Trophoblast cell (in vitro differentiated cells and primary cell): ENCODE measurements around the gene LAMA3.

Experiments
- DNase-seq, 2 donors: peaks; one replicate each; pipeline ENCODE4 v3.0.0-alpha.2; 2016
- H2AFZ ChIP-seq: 2 replicates; pipeline ENCODE4 v1.6.1; 2013; ENCODE audit warnings: low read length, moderate library complexity, mild to moderate bottlenecking; ENCODE audit not compliant: insufficient read depth, poor library complexity
- H2AK5ac ChIP-seq: 2 replicates; pipeline ENCODE4 v1.6.1; 2013; ENCODE audit warnings: mild to moderate bottlenecking, low read length
- H2BK120ac ChIP-seq: 2 replicates; pipeline ENCODE4 v1.6.1; 2013; ENCODE audit warnings: low read length, mild to moderate bottlenecking, moderate library complexity; ENCODE audit not compliant: insufficient read depth, poor library complexity
- H2BK12ac ChIP-seq: 2 replicates; pipeline ENCODE4 v1.6.1; 2013; ENCODE audit warnings: mild to moderate bottlenecking, low read length, moderate library complexity
- H2BK5ac ChIP-seq: 2 replicates; pipeline ENCODE4 v1.6.1; 2013; ENCODE audit warnings: low read length, low read depth, moderate library complexity, mild to moderate bottlenecking; ENCODE audit not compliant: poor library complexity
- H3K14ac ChIP-seq: 2 replicates; pipeline ENCODE4 v1.6.1; 2013; ENCODE audit warnings: mild to moderate bottlenecking, low read length
- H3K18ac ChIP-seq: 2 replicates; pipeline ENCODE4 v1.6.1; 2013; ENCODE audit warnings: mild to moderate bottlenecking, low read length
- H3K23ac ChIP-seq: 2 replicates; pipeline ENCODE4 v1.6.1; 2013; ENCODE audit warnings: low read length
- H3K27ac ChIP-seq: 2 replicates; pipeline ENCODE4 v1.5.1; 2013; ENCODE audit warnings: low read depth, mild to moderate bottlenecking, inconsistent platforms, low read length, moderate library complexity
- H3K27me3 ChIP-seq: 2 replicates; pipeline ENCODE4 v1.6.1; 2013; ENCODE audit warnings: inconsistent platforms, mild to moderate bottlenecking, low read length, moderate library complexity; ENCODE audit not compliant: insufficient read depth
- H3K36me3 ChIP-seq, 2 experiments: 1 replicate in 1 of 2; 2 replicates in 1 of 2; pipeline ENCODE4 v1.6.1; 2013; ENCODE audit warnings: low read length in 2 of 2, mild to moderate bottlenecking in 2 of 2, moderate library complexity in 1 of 2; ENCODE audit not compliant: insufficient read depth in 2 of 2, control insufficient read depth in 1 of 2
- H3K4ac ChIP-seq: 2 replicates; pipeline ENCODE4 v1.6.1; 2013; ENCODE audit warnings: low read depth, mild to moderate bottlenecking, low read length, moderate library complexity
- H3K4me1 ChIP-seq, 2 experiments: 1 replicate in 1 of 2; 2 replicates in 1 of 2; pipeline ENCODE4 v1.6.1; 2013; ENCODE audit warnings: low read length in 2 of 2, mild to moderate bottlenecking in 2 of 2, moderate library complexity in 1 of 2; ENCODE audit not compliant: insufficient read depth in 2 of 2, control insufficient read depth in 1 of 2
- H3K4me2 ChIP-seq: 2 replicates; pipeline ENCODE4 v1.6.1; 2013; ENCODE audit warnings: inconsistent platforms, mild to moderate bottlenecking, low read length, moderate library complexity
- H3K4me3 ChIP-seq: 2 replicates; pipeline ENCODE4 v1.5.1; 2013; ENCODE audit warnings: mild to moderate bottlenecking, low read depth, low read length, inconsistent platforms
- H3K79me1 ChIP-seq: one replicate; pipeline ENCODE4 v1.6.1; 2013; ENCODE audit warnings: low read length
- H3K79me2 ChIP-seq: 2 replicates; pipeline ENCODE4 v1.6.1; 2013; ENCODE audit warnings: low read length, mild to moderate bottlenecking; ENCODE audit not compliant: control insufficient read depth, insufficient read depth, poor library complexity
- H3K9ac ChIP-seq: 2 replicates; pipeline ENCODE4 v1.6.1; 2013; ENCODE audit warnings: mild to moderate bottlenecking, low read length
- H3K9me3 ChIP-seq: 2 replicates; pipeline ENCODE4 v1.6.1; 2013; ENCODE audit warnings: low read depth, mild to moderate bottlenecking, control low read depth, inconsistent platforms, low read length; ENCODE audit not compliant: insufficient read depth
- H4K12ac ChIP-seq: 2 replicates; pipeline ENCODE4 v1.6.1; 2013; ENCODE audit warnings: low read depth, mild to moderate bottlenecking, low read length, moderate library complexity
- H4K8ac ChIP-seq: 2 replicates; pipeline ENCODE4 v1.6.1; 2013; ENCODE audit warnings: low read depth, mild to moderate bottlenecking, low read length, moderate library complexity
- H4K91ac ChIP-seq: one replicate; pipeline ENCODE4 v1.6.1; 2013; ENCODE audit warnings: low read depth, mild to moderate bottlenecking, low read length, moderate library complexity
- WGBS: extraction: QIAGEN DNeasy Blood & Tissue Kit; methylation state at CpG from one replicate; pipeline ENCODE4 v1.1.7; 2013; ENCODE audit warnings: missing lambda C conversion rate; ENCODE audit not compliant: insufficient read length, insufficient coverage; ENCODE audit errors: extremely low coverage; 5-methylcytosine and 5-hydroxymethylcytosine counted together

LAMA3 gene

DNA sequence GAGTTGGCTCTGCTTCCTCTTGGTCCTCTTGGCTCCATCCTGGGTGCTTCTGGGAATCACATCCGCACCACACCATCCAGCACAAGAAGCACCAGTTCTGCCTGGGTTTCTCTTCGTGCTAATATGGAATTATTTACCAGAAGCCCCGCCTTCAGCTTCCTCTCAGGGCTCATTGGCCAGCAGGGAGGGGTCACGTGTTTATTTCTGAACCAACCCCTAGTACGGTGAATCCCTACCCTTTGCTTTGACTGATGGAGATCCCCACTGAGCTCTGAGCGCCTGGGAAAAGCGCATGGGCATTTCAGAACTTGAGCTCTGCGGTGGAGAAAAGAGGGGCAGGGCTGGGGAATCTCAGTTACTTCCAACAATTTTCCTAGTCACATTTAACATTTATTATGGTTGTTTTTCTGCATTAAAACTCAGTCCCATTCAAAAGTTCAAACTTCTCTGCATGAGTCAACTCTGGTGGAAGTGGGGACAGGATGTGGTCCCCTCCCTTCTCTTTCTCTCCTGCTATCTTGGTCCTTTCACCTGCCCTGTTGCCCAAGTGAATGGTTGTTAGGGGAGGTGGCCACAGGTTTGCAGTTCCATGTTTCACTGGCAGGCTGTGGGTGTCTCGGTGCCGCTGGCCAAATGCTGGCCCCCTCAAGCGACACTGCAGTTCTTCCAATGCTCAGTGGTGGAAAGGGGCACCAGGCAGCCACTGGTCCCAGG is 248.9 kb downstream of the LAMA3 start:
- no peak overlapping the region for H4K12ac ChIP-seq
- no peak overlapping the region for H2BK12ac ChIP-seq
- no peaks in the 10 kb centered on the region for H3K79me2 ChIP-seq
- H2BK5ac ChIP-seq, result no peak overlapping the region
- H3K23ac ChIP-seq, result no peak overlapping the region
- H2AFZ ChIP-seq, result no peak overlapping the region
- H3K4ac ChIP-seq, result no peak overlapping the region
- no peaks in the 10 kb centered on the region for H3K36me3 ChIP-seq
- no peak overlapping the region for H3K4me3 ChIP-seq
- H4K8ac ChIP-seq, result no peak overlapping the region
- H3K27ac ChIP-seq, result no peak overlapping the region
- peak in 1 of 2 donors; percentile 5 for DNase-seq
- H3K14ac ChIP-seq, result no peak overlapping the region
- no peak overlapping the region for H3K18ac ChIP-seq
- no peak overlapping the region for H2AK5ac ChIP-seq
- H3K79me1 ChIP-seq, result no peaks in the 10 kb centered on the region
- H3K4me2 ChIP-seq, result no peak overlapping the region
- no CpG with 5 or more reads among the region's 11 CpGs for WGBS
- H3K4me1 ChIP-seq, result no peaks in the 10 kb centered on the region
- peaks cover 2% of the 10 kb centered on the region for H3K27me3 ChIP-seq
- no peaks in the 10 kb centered on the region for H3K9me3 ChIP-seq
- H4K91ac ChIP-seq, result no peak overlapping the region
- H2BK120ac ChIP-seq, result no peak overlapping the region
- H3K9ac ChIP-seq, result no peak overlapping the region

DNA sequence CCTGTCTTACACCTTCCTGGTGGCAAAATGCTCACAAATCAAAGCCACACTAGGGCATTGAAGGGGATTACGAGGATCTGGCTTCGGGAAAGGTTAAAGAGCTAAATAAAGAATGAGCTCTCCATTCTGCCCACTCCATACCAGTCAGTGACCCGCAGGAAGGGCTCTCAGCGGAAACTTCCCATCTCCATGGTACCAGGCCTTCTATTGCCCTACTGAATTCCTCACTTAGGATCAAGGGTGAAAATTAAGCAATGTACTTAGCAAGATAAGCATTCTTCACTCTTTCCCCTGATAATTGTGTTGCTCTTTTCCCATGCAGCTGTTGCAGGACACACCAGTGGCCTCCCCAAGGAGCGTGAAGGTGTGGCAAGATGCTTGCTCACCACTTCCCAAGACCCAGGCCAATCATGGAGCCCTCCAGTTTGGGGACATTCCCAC is 249.7 kb downstream of the LAMA3 start:
- no peak overlapping the region for H3K4me2 ChIP-seq
- no peak overlapping the region for H4K91ac ChIP-seq
- no peak overlapping the region for H2BK120ac ChIP-seq
- H4K8ac ChIP-seq, result no peak overlapping the region
- H3K36me3 ChIP-seq, result no peaks in the 10 kb centered on the region
- H3K79me1 ChIP-seq, result no peaks in the 10 kb centered on the region
- peak in 1 of 2 donors; percentile 26 for DNase-seq
- H3K23ac ChIP-seq, result no peak overlapping the region
- no peak overlapping the region for H3K14ac ChIP-seq
- no peak overlapping the region for H3K4me3 ChIP-seq
- no peak overlapping the region for H2BK12ac ChIP-seq
- WGBS, result no CpG with 5 or more reads among the region's 5 CpGs
- no peak overlapping the region for H2AK5ac ChIP-seq
- H3K18ac ChIP-seq, result no peak overlapping the region
- no peaks in the 10 kb centered on the region for H3K4me1 ChIP-seq
- no peak overlapping the region for H2AFZ ChIP-seq
- no peak overlapping the region for H4K12ac ChIP-seq
- no peak overlapping the region for H3K9ac ChIP-seq
- no peak overlapping the region for H3K27ac ChIP-seq
- H3K9me3 ChIP-seq, result no peaks in the 10 kb centered on the region
- H3K27me3 ChIP-seq, result peaks cover 2% of the 10 kb centered on the region
- no peak overlapping the region for H3K4ac ChIP-seq
- H2BK5ac ChIP-seq, result no peak overlapping the region
- no peaks in the 10 kb centered on the region for H3K79me2 ChIP-seq

DNA sequence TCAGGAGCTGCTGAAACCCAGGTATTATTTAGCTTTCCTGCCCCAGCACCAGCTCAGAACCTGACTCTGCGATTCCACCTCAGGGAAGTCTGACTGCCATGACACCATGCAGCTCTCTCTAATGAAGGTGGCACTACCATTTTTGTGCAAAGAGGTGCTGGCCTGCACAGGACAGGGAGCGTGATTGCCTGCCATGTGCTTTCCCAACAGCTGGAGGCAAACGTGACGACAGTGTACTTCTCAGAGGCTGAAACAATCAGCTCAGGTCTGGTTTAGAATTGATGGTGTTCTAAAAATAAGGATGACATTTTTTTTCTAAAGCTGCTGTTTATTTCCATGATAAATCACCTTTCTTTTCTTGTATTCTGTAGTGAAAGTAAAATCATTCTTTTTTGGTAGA is 250.1 kb downstream of the LAMA3 start:
- H3K4me3 ChIP-seq, result no peak overlapping the region
- no peak overlapping the region for H3K4ac ChIP-seq
- H3K4me2 ChIP-seq, result no peak overlapping the region
- H3K27ac ChIP-seq, result no peak overlapping the region
- no peak overlapping the region for H3K23ac ChIP-seq
- WGBS, result no CpG with 5 or more reads among the region's 4 CpGs
- no peak overlapping the region for H4K91ac ChIP-seq
- H3K9me3 ChIP-seq, result no peaks in the 10 kb centered on the region
- no peak overlapping the region for H2BK5ac ChIP-seq
- H2BK12ac ChIP-seq, result no peak overlapping the region
- H3K79me1 ChIP-seq, result no peaks in the 10 kb centered on the region
- no peak overlapping the region for H3K14ac ChIP-seq
- no peaks in the 10 kb centered on the region for H3K36me3 ChIP-seq
- H2AK5ac ChIP-seq, result no peak overlapping the region
- H3K79me2 ChIP-seq, result no peaks in the 10 kb centered on the region
- no peak overlapping the region for H4K12ac ChIP-seq
- DNase-seq, result no peak
- peaks cover 2% of the 10 kb centered on the region for H3K27me3 ChIP-seq
- peaks cover 0 to 2% of the 10 kb centered on the region in 2 experiments for H3K4me1 ChIP-seq
- H2AFZ ChIP-seq, result no peak overlapping the region
- no peak overlapping the region for H3K18ac ChIP-seq
- no peak overlapping the region for H4K8ac ChIP-seq
- no peak overlapping the region for H2BK120ac ChIP-seq
- H3K9ac ChIP-seq, result no peak overlapping the region

DNA sequence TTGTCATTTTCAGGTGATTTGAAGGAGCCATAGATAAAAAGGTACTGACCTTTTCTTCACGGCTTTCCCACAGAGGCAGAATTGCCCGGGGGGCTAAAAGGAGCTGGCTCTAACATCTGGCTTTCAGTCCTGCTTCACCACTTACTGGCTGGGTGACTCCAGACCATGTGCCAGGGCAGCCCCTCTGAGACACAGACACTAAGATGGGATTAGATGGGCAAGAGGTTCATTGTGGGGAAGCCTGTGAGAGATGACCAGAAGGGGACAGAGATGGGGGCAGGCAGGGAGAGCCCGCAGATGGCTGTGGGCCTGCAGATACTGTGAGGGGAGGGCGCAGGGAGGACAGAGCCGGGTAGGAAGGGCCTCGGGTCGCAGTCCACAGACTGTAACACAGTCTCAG is 250.6 kb downstream of the LAMA3 start:
- peaks cover 2% of the 10 kb centered on the region for H3K27me3 ChIP-seq
- no peak overlapping the region for H4K12ac ChIP-seq
- no peaks in the 10 kb centered on the region for H3K79me2 ChIP-seq
- H3K9ac ChIP-seq, result no peak overlapping the region
- H3K27ac ChIP-seq, result no peak overlapping the region
- no peak overlapping the region for H3K4me2 ChIP-seq
- H2AFZ ChIP-seq, result no peak overlapping the region
- WGBS, result no CpG with 5 or more reads among the region's 7 CpGs
- no peak overlapping the region for H2BK120ac ChIP-seq
- H3K4me1 ChIP-seq, result peaks cover 0 to 2% of the 10 kb centered on the region in 2 experiments
- H3K9me3 ChIP-seq, result no peaks in the 10 kb centered on the region
- H4K91ac ChIP-seq, result no peak overlapping the region
- no peak overlapping the region for H2BK12ac ChIP-seq
- H2AK5ac ChIP-seq, result no peak overlapping the region
- H3K36me3 ChIP-seq, result no peaks in the 10 kb centered on the region
- no peaks in the 10 kb centered on the region for H3K79me1 ChIP-seq
- no peak overlapping the region for H3K23ac ChIP-seq
- no peak overlapping the region for H3K14ac ChIP-seq
- no peak overlapping the region for H3K4me3 ChIP-seq
- H4K8ac ChIP-seq, result no peak overlapping the region
- no peak for DNase-seq
- H3K4ac ChIP-seq, result no peak overlapping the region
- H2BK5ac ChIP-seq, result no peak overlapping the region
- H3K18ac ChIP-seq, result no peak overlapping the region
